ENCODE results near the gene EMC8. TPM values are rescaled to one million over a fixed set of nuclear protein-coding genes. Genes with fewer than 3 reads are reported as not detected.

Gene EMC8
- polyA plus RNA-seq, 1 of the 3 experiments (the other 2 are of a cell fraction) = 45.9 TPM

DNA sequence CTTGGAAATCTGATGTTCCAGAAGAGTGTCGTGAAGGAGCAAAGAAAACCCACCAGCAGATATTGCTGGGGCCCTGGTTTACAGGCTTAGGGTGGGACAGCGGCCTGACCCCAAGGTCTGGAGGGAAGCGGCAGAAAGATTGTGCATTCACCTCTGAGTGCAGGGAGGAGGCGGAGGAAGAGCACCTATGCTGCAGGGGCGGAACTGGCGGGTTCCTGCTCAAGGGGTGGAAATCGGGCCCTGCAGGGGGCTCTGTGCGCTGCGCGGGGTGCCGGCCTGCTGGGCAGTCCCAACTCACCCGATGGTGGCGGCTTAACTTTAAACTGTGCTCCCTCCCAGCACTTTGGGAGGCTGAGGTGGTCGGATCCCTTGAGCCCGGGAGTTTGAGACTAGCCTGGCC is 47.7 kb upstream of the EMC8 start:
- H3K36me3 ChIP-seq (replicated peaks in 1 of 2; ENCODE audit: control insufficient read depth in 1 of 2, insufficient read depth in 2 of 2, low read length in 1 of 2) = no peaks in the 10 kb centered on the region
- no peaks in the 10 kb centered on the region for H3K79me2 ChIP-seq (ENCODE audit: insufficient read depth)
- DNase-seq = no peak
- no peaks in the 10 kb centered on the region for H4K20me1 ChIP-seq (ENCODE audit: insufficient read depth)
- H3K9me2 ChIP-seq = no peaks in the 10 kb centered on the region
- H3K9me3 ChIP-seq = no peaks in the 10 kb centered on the region
- no peak overlapping the region for H3K4me2 ChIP-seq
- ChIA-PET CTCF (interaction anchor here (0.6 kb wide), 1 partner anchor 14 kb away, joined by 3 read pairs; no protein-coding TSS in a partner anchor), POLR2A (no interaction called here)
- no peak overlapping the region for H3K27ac ChIP-seq (ENCODE audit: low read depth in 2 of 2, low read length in 1 of 2)
- no peak for TF ChIP-seq IRF3 (IDR thresholded peaks at IDR 0.05; ENCODE audit: low read depth, low read length)
- TF ChIP-seq, protein P1, sequence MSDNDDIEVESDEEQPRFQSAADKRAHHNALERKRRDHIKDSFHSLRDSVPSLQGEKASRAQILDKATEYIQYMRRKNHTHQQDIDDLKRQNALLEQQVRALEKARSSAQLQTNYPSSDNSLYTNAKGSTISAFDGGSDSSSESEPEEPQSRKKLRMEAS (IDR thresholded peaks at IDR 0.05; ENCODE audit: low read depth) = no peak
- TF ChIP-seq CHD2 (IDR thresholded peaks at IDR 0.05; ENCODE audit: low read length, partially characterized antibody) = no peak
- TF ChIP-seq NRF1 (IDR thresholded peaks at IDR 0.05; ENCODE audit: low read depth, low read length) = no peak
- no peak for TF ChIP-seq TCF12 (IDR thresholded peaks at IDR 0.05)
- TF ChIP-seq CTCF (IDR thresholded peaks at IDR 0.05) = no peak
- no peak for TF ChIP-seq FOSL2 (IDR thresholded peaks at IDR 0.05; ENCODE audit: borderline replicate concordance, low read depth)
- TF ChIP-seq USF1 (IDR thresholded peaks at IDR 0.05; ENCODE audit: borderline replicate concordance, low read depth) = no peak
- TF ChIP-seq FOXJ3 (CRISPR knock-in tag; IDR thresholded peaks at IDR 0.05) = no peak
- no peak for TF ChIP-seq EZH2phosphoT487 (IDR thresholded peaks at IDR 0.05; ENCODE audit: borderline replicate concordance, low read depth)
- TF ChIP-seq, protein P2, sequence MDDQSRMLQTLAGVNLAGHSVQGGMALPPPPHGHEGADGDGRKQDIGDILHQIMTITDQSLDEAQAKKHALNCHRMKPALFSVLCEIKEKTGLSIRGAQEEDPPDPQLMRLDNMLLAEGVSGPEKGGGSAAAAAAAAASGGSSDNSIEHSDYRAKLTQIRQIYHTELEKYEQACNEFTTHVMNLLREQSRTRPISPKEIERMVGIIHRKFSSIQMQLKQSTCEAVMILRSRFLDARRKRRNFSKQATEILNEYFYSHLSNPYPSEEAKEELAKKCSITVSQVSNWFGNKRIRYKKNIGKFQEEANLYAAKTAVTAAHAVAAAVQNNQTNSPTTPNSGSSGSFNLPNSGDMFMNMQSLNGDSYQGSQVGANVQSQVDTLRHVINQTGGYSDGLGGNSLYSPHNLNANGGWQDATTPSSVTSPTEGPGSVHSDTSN (IDR thresholded peaks at IDR 0.05) = no peak
- TF ChIP-seq, protein P3, sequence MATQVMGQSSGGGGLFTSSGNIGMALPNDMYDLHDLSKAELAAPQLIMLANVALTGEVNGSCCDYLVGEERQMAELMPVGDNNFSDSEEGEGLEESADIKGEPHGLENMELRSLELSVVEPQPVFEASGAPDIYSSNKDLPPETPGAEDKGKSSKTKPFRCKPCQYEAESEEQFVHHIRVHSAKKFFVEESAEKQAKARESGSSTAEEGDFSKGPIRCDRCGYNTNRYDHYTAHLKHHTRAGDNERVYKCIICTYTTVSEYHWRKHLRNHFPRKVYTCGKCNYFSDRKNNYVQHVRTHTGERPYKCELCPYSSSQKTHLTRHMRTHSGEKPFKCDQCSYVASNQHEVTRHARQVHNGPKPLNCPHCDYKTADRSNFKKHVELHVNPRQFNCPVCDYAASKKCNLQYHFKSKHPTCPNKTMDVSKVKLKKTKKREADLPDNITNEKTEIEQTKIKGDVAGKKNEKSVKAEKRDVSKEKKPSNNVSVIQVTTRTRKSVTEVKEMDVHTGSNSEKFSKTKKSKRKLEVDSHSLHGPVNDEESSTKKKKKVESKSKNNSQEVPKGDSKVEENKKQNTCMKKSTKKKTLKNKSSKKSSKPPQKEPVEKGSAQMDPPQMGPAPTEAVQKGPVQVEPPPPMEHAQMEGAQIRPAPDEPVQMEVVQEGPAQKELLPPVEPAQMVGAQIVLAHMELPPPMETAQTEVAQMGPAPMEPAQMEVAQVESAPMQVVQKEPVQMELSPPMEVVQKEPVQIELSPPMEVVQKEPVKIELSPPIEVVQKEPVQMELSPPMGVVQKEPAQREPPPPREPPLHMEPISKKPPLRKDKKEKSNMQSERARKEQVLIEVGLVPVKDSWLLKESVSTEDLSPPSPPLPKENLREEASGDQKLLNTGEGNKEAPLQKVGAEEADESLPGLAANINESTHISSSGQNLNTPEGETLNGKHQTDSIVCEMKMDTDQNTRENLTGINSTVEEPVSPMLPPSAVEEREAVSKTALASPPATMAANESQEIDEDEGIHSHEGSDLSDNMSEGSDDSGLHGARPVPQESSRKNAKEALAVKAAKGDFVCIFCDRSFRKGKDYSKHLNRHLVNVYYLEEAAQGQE (IDR thresholded peaks at IDR 0.05; ENCODE audit: low read depth, low read length) = no peak
- no peak for TF ChIP-seq MEF2A (IDR thresholded peaks at IDR 0.05; ENCODE audit: borderline replicate concordance, low read depth)
- TF ChIP-seq TEAD4 (IDR thresholded peaks at IDR 0.05; ENCODE audit: borderline replicate concordance, insufficient read depth) = no peak
- TF ChIP-seq RFX5 (IDR thresholded peaks at IDR 0.05; ENCODE audit: low read length) = no peak
- H3K27me3 ChIP-seq (ENCODE audit: insufficient read depth) = peaks cover 89% of the 10 kb centered on the region
- H3K4me3 ChIP-seq (ENCODE audit: low read depth in 2 of 2, low read length in 1 of 2) = no peak overlapping the region
- no peak overlapping the region for H3K9ac ChIP-seq
- no peaks in the 10 kb centered on the region for H3F3A ChIP-seq (replicated peaks; ENCODE audit: insufficient read depth)
- H3K4me1 ChIP-seq (ENCODE audit: control insufficient read depth in 1 of 2, insufficient read depth in 2 of 2, low read depth in 1 of 2, low read length in 1 of 2) = no peaks in the 10 kb centered on the region
- H2AFZ ChIP-seq (ENCODE audit: low read depth) = no peak overlapping the region
- 42% methylated on average over 15 of the region's 15 CpGs for WGBS (ENCODE audit: low lambda C conversion rate)
